Smooth muscle cell (in vitro differentiated cells): ENCODE results near the gene BNC2. TPM values are rescaled to one million over a fixed set of nuclear protein-coding genes. Genes with fewer than 3 reads are reported as not detected.

ENCODE experiments used
- DNase-seq: peaks from one replicate; lab custom pipeline; 2025; ENCODE audit not compliant: unreplicated experiment; lab: John Stamatoyannopoulos, UW
- H2AFZ ChIP-seq: fragments of 200-600 bp; sonication (generic); 2 replicates; pipeline ENCODE4 v1.6.0; 2016; ENCODE audit warnings: antibody characterized with exemption, low read depth, mild to moderate bottlenecking
- H3F3A ChIP-seq: fragments of 200-600 bp; sonication (generic); 2 replicates; pipeline ENCODE4 v1.6.0; 2017; ENCODE audit warnings: antibody characterized with exemption, low read depth
- H3K27ac ChIP-seq: fragments of 200-600 bp; sonication (generic); 2 replicates; pipeline ENCODE4 v1.5.1; 2016; ENCODE audit warnings: low read depth, mild to moderate bottlenecking
- H3K27me3 ChIP-seq: fragments of 200-600 bp; sonication (generic); 2 replicates; pipeline ENCODE4 v1.6.1; 2016; ENCODE audit warnings: low read depth, mild to moderate bottlenecking
- H3K36me3 ChIP-seq: fragments of 200-600 bp; sonication (generic); 2 replicates; pipeline ENCODE4 v1.5.1; 2016; ENCODE audit warnings: low read depth
- H3K4me1 ChIP-seq: fragments of 200-600 bp; sonication (generic); 2 replicates; pipeline ENCODE4 v1.5.1; 2016; ENCODE audit warnings: low read depth
- H3K4me2 ChIP-seq: fragments of 200-600 bp; sonication (generic); 2 replicates; pipeline ENCODE4 v1.6.0; 2016; ENCODE audit warnings: mild to moderate bottlenecking
- H3K4me3 ChIP-seq: fragments of 200-600 bp; sonication (generic); 2 replicates; pipeline ENCODE4 v1.5.1; 2016; ENCODE audit warnings: mild to moderate bottlenecking
- H3K79me2 ChIP-seq: fragments of 200-600 bp; sonication (generic); 2 replicates; pipeline ENCODE4 v1.6.0; 2016; ENCODE audit warnings: low read depth, mild to moderate bottlenecking
- H3K9ac ChIP-seq: fragments of 200-600 bp; sonication (generic); 2 replicates; pipeline ENCODE4 v1.6.0; 2016; ENCODE audit warnings: low read depth
- H3K9me3 ChIP-seq: fragments of 200-600 bp; sonication (generic); replicated peaks from 2 replicates; pipeline ENCODE4 v1.5.1; 2016; ENCODE audit warnings: low read depth
- H4K20me1 ChIP-seq: fragments of 200-600 bp; sonication (generic); 2 replicates; pipeline ENCODE4 v1.6.0; 2016; ENCODE audit warnings: low read depth
- WGBS: methylation state at CpG from one replicate; pipeline ENCODE4 v1.1.7; 2016; ENCODE audit warnings: low lambda C conversion rate; 5-methylcytosine and 5-hydroxymethylcytosine counted together
- polyA plus RNA-seq: library from polyadenylated mRNA; unstranded; fragments of >200 nt; fragmentation: Nextera tagmentation; extraction: Ambion mirVana; gene quantifications from 2 replicates; pipeline ENCODE4 v1.2.1, GENCODE V29; 2016
- total RNA-seq: library from RNA; depleted of rRNA; stranded (reverse); fragments of >200 nt; gene quantifications from 2 replicates; pipeline ENCODE4 v1.2.3, GENCODE V29; 2014
- TF ChIP-seq, protein P1 (sequence below): fragments of 200-600 bp; sonication (generic); IDR thresholded peaks from 2 replicates; pipeline ENCODE4 v1.5.1; 2017; ENCODE audit warnings: borderline replicate concordance, mild to moderate bottlenecking, antibody characterized with exemption; ENCODE audit not compliant: insufficient read depth, poor library complexity, severe bottlenecking

BNC2 gene
- total and polyA plus RNA-seq, 2 experiments from 2014 or later: 11.6 to 13.5 TPM

DNA sequence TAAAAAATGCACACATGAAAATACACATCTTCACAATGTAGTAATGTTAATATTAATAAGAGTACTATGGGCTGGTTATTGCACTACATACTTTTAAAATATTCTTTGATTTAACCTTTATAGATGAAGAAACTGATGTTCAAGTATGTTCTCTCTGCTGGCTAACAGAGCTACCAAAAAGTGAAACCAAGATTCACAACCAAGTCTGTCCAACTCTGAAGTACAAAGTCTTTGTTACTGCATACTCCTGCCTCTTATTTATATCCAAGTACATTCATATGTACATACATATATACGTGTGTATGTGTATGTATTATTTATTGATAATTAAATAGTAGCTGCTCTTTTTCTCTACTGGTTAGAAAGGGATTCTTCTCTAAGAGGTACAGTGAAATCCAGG, 325.6 kb downstream of the BNC2 start:
- no peaks in the 10 kb centered on the region for H3K36me3 ChIP-seq
- no peaks in the 10 kb centered on the region for H3K79me2 ChIP-seq
- no peak overlapping the region for H3K27ac ChIP-seq
- no peak overlapping the region for H3K4me2 ChIP-seq
- DNase-seq: no peak
- WGBS: 94% methylated on average over 1 of the region's 1 CpG
- H3K9ac ChIP-seq: no peak overlapping the region
- no peaks in the 10 kb centered on the region for H3K27me3 ChIP-seq
- no peaks in the 10 kb centered on the region for H3F3A ChIP-seq
- H3K4me1 ChIP-seq: peaks cover 3% of the 10 kb centered on the region
- H2AFZ ChIP-seq: no peak overlapping the region
- H4K20me1 ChIP-seq: no peaks in the 10 kb centered on the region
- H3K9me3 ChIP-seq: no peaks in the 10 kb centered on the region
- TF ChIP-seq, protein P1, sequence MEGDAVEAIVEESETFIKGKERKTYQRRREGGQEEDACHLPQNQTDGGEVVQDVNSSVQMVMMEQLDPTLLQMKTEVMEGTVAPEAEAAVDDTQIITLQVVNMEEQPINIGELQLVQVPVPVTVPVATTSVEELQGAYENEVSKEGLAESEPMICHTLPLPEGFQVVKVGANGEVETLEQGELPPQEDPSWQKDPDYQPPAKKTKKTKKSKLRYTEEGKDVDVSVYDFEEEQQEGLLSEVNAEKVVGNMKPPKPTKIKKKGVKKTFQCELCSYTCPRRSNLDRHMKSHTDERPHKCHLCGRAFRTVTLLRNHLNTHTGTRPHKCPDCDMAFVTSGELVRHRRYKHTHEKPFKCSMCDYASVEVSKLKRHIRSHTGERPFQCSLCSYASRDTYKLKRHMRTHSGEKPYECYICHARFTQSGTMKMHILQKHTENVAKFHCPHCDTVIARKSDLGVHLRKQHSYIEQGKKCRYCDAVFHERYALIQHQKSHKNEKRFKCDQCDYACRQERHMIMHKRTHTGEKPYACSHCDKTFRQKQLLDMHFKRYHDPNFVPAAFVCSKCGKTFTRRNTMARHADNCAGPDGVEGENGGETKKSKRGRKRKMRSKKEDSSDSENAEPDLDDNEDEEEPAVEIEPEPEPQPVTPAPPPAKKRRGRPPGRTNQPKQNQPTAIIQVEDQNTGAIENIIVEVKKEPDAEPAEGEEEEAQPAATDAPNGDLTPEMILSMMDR: no peak
- H3K4me3 ChIP-seq: no peak overlapping the region

DNA sequence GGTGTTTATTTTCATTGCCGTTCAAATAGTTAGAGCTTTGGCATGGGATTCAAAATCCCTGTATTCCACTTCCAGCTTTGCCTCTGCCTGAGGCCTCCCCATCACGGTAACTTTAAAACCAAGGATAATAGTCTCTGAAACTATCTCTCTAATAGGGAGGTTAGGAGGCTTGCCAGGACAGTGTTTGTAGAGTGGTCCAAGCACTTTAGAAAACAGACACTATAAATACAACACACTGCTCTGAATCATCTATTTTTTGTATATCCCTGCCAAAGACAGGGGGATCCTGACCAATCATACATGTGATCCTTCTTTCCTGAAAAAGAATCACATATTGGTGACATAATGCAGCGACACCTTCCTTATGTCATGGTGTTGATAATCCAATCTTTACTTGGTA, 326.8 kb downstream of the BNC2 start:
- TF ChIP-seq, protein P1: no peak

DNA sequence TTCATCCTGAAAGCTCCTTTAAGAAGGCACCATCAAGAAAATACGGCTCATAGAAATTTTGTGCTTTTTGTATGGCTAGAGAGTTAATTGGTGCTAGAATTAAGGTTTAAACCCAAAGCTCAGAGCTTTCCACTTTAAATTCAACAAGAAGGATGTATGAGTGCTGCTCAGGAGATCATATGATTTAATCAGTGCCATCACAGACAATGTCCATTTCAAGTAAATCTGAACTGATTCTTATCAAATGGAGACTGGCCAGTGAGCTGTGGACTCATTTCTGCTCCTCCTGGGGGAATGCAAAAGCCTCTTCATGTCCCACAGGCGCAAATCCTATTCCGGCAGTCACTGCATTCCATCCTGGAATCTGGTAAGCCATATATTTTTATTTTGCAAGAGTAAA, 327.2 kb downstream of the BNC2 start:
- no peak overlapping the region for H3K4me2 ChIP-seq
- no peaks in the 10 kb centered on the region for H3F3A ChIP-seq
- H3K9me3 ChIP-seq: no peaks in the 10 kb centered on the region
- no peak overlapping the region for H3K4me3 ChIP-seq
- no peak overlapping the region for H3K9ac ChIP-seq
- peaks cover 3% of the 10 kb centered on the region for H3K4me1 ChIP-seq
- no peaks in the 10 kb centered on the region for H3K27me3 ChIP-seq
- H4K20me1 ChIP-seq: no peaks in the 10 kb centered on the region
- DNase-seq: no peak
- 75% methylated on average over 3 of the region's 3 CpGs for WGBS
- H3K79me2 ChIP-seq: no peaks in the 10 kb centered on the region
- H3K36me3 ChIP-seq: no peaks in the 10 kb centered on the region
- TF ChIP-seq, protein P1: no peak
- H2AFZ ChIP-seq: no peak overlapping the region
- no peak overlapping the region for H3K27ac ChIP-seq

More for the DNA sequence above, 326.8 kb downstream of the BNC2 start:
- Histone ChIP-seq H2AFZ (no peak overlapping the region), H3K79me2 (no peaks in the 10 kb centered on the region), H3K9me3 (no peaks in the 10 kb centered on the region), H3K4me2 (no peak overlapping the region), H3K27me3 (no peaks in the 10 kb centered on the region), H3K36me3 (no peaks in the 10 kb centered on the region), H3K4me1 (peaks cover 3% of the 10 kb centered on the region), H3F3A (no peaks in the 10 kb centered on the region), H3K27ac (no peak overlapping the region), H4K20me1 (no peaks in the 10 kb centered on the region), H3K4me3 (no peak overlapping the region), H3K9ac (no peak overlapping the region)
- DNase-seq: no peak
- 79% methylated on average over 3 of the region's 3 CpGs for WGBS

DNA sequence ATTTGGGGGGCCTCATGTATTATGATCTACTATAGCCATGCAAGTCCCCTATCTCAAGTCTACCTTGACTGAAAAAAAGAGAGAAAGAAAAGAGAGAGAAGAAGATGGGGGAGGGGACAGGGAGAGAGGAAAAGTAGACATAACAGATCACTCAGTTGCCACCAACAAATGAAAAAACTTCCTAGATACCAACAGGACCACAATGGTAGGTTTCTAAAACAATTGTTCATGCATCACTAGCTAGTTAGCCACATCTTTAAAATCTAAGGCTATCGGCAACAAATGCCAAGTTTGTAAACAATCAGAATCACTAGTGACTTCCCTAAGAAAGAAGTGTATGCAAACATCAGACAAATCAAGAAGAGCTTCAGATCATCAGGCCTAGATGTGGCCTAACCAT, 328.2 kb downstream of the BNC2 start:
- TF ChIP-seq, protein P1: no peak
- no peaks in the 10 kb centered on the region for H4K20me1 ChIP-seq
- no peaks in the 10 kb centered on the region for H3K36me3 ChIP-seq
- H3F3A ChIP-seq: no peaks in the 10 kb centered on the region
- H3K4me3 ChIP-seq: no peak overlapping the region
- H3K4me2 ChIP-seq: no peak overlapping the region
- DNase-seq: no peak
- H3K27ac ChIP-seq: no peak overlapping the region
- no peak overlapping the region for H3K9ac ChIP-seq
- 100% methylated on average over 1 of the region's 1 CpG for WGBS
- H2AFZ ChIP-seq: no peak overlapping the region
- no peaks in the 10 kb centered on the region for H3K27me3 ChIP-seq
- H3K4me1 ChIP-seq: peaks cover 3% of the 10 kb centered on the region
- H3K79me2 ChIP-seq: no peaks in the 10 kb centered on the region
- H3K9me3 ChIP-seq: no peaks in the 10 kb centered on the region
